Activated T-helper 1 cell treated with anti-CD3 and anti-CD28 coated beads, Interleukin-12 subunit alpha, Interleukin-12 subunit beta, Interleukin-2, Interleukin-4 antibody, amounts not matched to agents 30 ng/mL and 10 ng/mL and 1 ng/mL, durations not matched to agents 14 hours and 24 hours and 36 hours (primary cell): ENCODE measurements around the gene MRPL4. TPM values are rescaled to one million over a fixed set of nuclear protein-coding genes. Genes with fewer than 3 reads are reported as not detected.

Source experiments
- DNase-seq: peaks from one replicate; pipeline ENCODE4 v3.0.0; 2021; ENCODE audit warnings: low spot score
- H3K27ac Mint-ChIP-seq: one replicate; pipeline ENCODE4 v1.8.0; 2021; ENCODE audit warnings: mild to moderate bottlenecking, mixed read lengths
- H3K27me3 Mint-ChIP-seq: one replicate; pipeline ENCODE4 v1.8.0; 2022; ENCODE audit warnings: mild to moderate bottlenecking, moderate library complexity, mixed read lengths; ENCODE audit not compliant: insufficient read depth
- H3K36me3 Mint-ChIP-seq: one replicate; pipeline ENCODE4 v1.8.0; 2021; ENCODE audit warnings: low read depth, mixed read lengths
- H3K4me1 Mint-ChIP-seq: one replicate; pipeline ENCODE4 v1.8.0; 2021; ENCODE audit warnings: low read depth, mixed read lengths
- H3K4me3 Mint-ChIP-seq: one replicate; pipeline ENCODE4 v1.8.0; 2021; ENCODE audit warnings: mild to moderate bottlenecking, moderate library complexity, mixed read lengths
- H3K9me3 Mint-ChIP-seq: one replicate; pipeline ENCODE4 v1.8.0; 2021; ENCODE audit warnings: mixed read lengths
- intact Hi-C: fragments of 100-400 bp; cut with micrococcal nuclease; formaldehyde crosslinking; loops from one replicate; pipeline ENCODE4 v1.15.1; 2024
- total RNA-seq: library from RNA; stranded (reverse); gene quantifications from 2 replicates; pipeline ENCODE4 v1.2.3, GENCODE V29; 2022

Gene MRPL4
- total RNA-seq, 1 donor from 2014 or later: 168 TPM

DNA sequence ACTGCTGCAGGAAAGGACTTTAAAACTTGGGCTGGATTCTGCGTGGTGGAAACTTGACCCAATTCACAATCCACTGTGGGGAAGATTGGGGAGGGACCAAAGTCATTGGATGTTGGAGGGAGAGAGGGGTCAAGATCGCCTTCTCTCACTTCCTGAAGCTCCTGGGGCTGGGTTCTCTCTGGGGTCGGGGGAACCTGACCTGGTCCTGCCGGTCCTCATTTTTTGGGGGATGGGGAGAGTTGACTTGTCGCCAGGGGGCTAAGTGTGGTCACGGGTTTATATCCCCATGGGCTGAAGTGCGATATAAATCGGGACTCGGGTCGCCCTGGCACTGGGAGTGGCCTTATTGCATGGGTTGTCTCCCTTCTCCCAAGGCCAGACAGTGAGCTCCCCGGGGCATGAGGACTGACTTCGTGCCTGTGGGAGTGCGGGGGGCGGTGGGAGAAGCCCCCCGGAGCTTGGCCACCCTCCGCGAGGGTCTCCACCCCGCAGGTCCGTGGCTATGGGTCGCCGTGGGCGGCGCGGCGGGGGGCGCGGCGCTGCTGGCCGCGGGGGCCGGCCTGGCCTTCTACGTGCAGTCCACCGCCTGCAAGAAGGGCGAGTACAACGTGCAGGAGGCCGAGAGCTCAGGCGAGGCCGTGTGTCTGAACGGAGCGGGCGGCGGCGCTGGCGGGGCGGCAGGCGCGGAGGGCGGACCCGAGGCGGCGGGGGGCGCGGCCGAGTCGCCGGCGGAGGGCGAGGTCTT, 44.0 kb downstream of the MRPL4 start:
- intact Hi-C loops: loop anchor here (1.0 kb wide), 2 partner anchors 10 to 19 kb away; partner anchors contain the start of gene ICAM4
- Mint-ChIP-seq H3K27ac (peak overlapping the region; percentile 55), H3K36me3 (no peaks in the 10 kb centered on the region), H3K9me3 (no peaks in the 10 kb centered on the region), H3K4me3 (peak overlapping the region; percentile 79), H3K4me1 (peaks cover 31% of the 10 kb centered on the region), H3K27me3 (peaks cover 45% of the 10 kb centered on the region)
- no peak for DNase-seq

- H3K4me1 Mint-ChIP-seq: peaks cover 12% of the 10 kb centered on the region
- H3K27ac Mint-ChIP-seq: no peak overlapping the region
- no peaks in the 10 kb centered on the region for H3K36me3 Mint-ChIP-seq
- H3K4me3 Mint-ChIP-seq: no peak overlapping the region
- intact Hi-C loops: no loop called here
- no peak for DNase-seq
- peaks cover 17% of the 10 kb centered on the region for H3K27me3 Mint-ChIP-seq
- H3K9me3 Mint-ChIP-seq: no peaks in the 10 kb centered on the region
Observed at GRCh38 chr19:10299545-10300458, 47.8 kb downstream of the MRPL4 start.

DNA sequence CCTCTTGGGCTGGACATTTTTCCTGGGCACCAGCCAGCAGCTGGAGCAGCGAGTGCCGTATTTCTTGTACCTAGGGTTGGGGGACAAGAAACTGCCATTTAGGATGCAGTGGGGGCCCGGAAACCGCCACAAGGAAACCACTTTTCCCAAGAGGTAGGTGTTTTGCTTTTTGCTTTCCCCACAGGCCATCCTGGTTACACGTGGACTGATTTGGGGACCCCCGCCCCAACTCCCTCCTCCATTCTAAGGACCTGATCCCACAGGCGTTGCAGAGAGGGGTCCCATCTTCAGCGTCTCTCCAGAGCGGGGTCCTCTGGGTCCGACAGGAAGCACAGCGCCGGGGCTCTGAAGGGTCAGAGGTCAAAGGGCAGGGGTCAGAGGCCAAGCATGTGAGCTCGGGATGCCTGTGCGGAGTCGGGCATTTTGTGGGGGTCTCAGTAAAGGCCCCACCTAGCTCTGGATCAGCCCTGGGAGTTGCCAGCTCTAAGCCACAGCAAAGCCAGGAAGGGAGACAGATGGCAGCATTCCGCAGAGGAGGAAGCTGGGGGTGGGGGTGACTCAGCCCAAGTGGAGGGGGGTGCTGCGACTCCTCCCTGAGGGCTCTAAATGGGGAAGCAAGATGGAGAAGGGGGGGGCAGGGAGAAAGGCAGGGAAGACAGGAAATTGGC, 53.3 kb downstream of the MRPL4 start:
- Mint-ChIP-seq H3K4me1 (peaks cover 7% of the 10 kb centered on the region), H3K27me3 (peaks cover 4% of the 10 kb centered on the region), H3K36me3 (no peaks in the 10 kb centered on the region), H3K4me3 (no peak overlapping the region), H3K27ac (no peak overlapping the region), H3K9me3 (no peaks in the 10 kb centered on the region)
- no peak for DNase-seq
- intact Hi-C loops: no loop called here

DNA sequence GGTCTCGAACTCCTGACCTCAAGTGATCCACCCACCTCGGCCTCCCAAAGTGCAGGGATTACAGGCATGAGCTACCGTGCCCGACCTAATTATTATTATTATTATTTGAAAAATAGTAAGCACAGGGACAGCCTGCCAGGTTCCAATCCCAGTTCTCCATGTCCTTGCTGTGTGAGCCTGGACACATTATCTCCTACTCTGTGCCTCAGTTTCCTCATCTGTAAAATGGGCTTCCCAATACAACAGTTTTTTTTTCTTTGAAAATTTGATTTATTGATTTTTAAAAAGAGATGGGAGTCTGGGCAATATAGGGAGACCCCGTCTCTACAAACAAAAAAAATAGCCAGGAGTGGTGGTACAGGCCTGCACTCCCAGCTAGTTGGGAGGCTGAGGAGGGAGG, 54.3 kb downstream of the MRPL4 start:
- no peaks in the 10 kb centered on the region for H3K36me3 Mint-ChIP-seq
- no peaks in the 10 kb centered on the region for H3K9me3 Mint-ChIP-seq
- peaks cover 4% of the 10 kb centered on the region for H3K27me3 Mint-ChIP-seq
- DNase-seq: no peak
- H3K4me3 Mint-ChIP-seq: no peak overlapping the region
- H3K4me1 Mint-ChIP-seq: peaks cover 7% of the 10 kb centered on the region
- H3K27ac Mint-ChIP-seq: no peak overlapping the region
- intact Hi-C loops: no loop called here

DNA sequence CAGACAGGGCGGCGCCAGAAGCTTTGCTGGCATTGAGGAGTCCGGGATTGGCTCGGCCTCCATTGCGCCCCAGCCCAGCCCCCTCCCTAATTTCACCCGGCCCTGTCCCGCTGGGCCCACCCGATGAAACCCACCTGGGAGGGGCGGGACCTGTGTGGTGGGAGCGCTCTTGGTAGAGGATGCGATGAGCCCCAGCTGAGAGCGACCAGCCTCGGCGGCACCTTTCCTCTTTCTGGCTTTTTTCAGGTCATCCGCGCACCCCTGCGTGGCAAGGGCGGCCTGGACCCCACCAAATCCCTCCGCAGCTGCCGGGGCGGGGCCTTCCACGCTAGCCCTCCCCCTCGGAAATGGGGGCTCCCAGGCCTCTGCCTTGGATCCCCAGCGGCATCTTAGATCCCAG, 57.4 kb downstream of the MRPL4 start, which contains the start of gene ZGLP1:
Gene ZGLP1 (minus strand): TSS at position 393 of the 400 bp plus-strand sequence.
- no peak within 1 kb of the TSS for H3K27ac Mint-ChIP-seq
- H3K27me3 Mint-ChIP-seq: no peaks in the 10 kb centered on the region
- no peak for DNase-seq
- no peaks in the 10 kb centered on the region for H3K36me3 Mint-ChIP-seq
- intact Hi-C loops: no loop called here
- no peaks in the 10 kb centered on the region for H3K9me3 Mint-ChIP-seq
- H3K4me3 Mint-ChIP-seq: no peak within 1 kb of the TSS
- H3K4me1 Mint-ChIP-seq: peaks cover 8% of the 10 kb centered on the region

Other genes with a start within 250 kb of the MRPL4 start
- 0.67 and 0.76 TPM in 2 replicates for gene COL5A3, start 241.7 kb upstream of the MRPL4 start, total RNA-seq
- gene RDH8, start 238.7 kb upstream of the MRPL4 start, total RNA-seq: not detected in 2 replicates
- 64.1 and 70.5 TPM in 2 replicates for gene SHFL, start 165.9 kb upstream of the MRPL4 start, total RNA-seq
- gene ANGPTL6, start 149.5 kb upstream of the MRPL4 start, total RNA-seq: 8.2 and 8.5 TPM in 2 replicates
- 234 and 250 TPM in 2 replicates for gene PPAN, start 145.9 kb upstream of the MRPL4 start, total RNA-seq
- gene P2RY11, start 140.5 kb upstream of the MRPL4 start, total RNA-seq: 64.4 and 64.9 TPM in 2 replicates
- gene EIF3G, start 132.3 kb upstream of the MRPL4 start, total RNA-seq: 371 and 377 TPM in 2 replicates
- 411 and 425 TPM in 2 replicates for gene DNMT1, start 57.3 kb upstream of the MRPL4 start, total RNA-seq
- gene S1PR2, start 20.9 kb upstream of the MRPL4 start, total RNA-seq: 15.4 and 16.0 TPM in 2 replicates
- 90.8 and 92.2 TPM in 2 replicates for gene ICAM1, start 18.9 kb downstream of the MRPL4 start, total RNA-seq
- gene ICAM4, start 34.7 kb downstream of the MRPL4 start, total RNA-seq: 0.59 and 1.0 TPM in 2 replicates
- gene ICAM5, start 37.7 kb downstream of the MRPL4 start, total RNA-seq: 1.9 TPM in 2 replicates
- gene ZGLP1, start 57.6 kb downstream of the MRPL4 start, total RNA-seq: 3.5 and 4.2 TPM in 2 replicates
- 21.6 and 24.4 TPM in 2 replicates for gene FDX2, start 63.8 kb downstream of the MRPL4 start, total RNA-seq
- gene RAVER1, start 81.3 kb downstream of the MRPL4 start, total RNA-seq: 92.5 and 92.8 TPM in 2 replicates
- 107 and 114 TPM in 2 replicates for gene ICAM3, start 87.4 kb downstream of the MRPL4 start, total RNA-seq
- gene TYK2, start 128.4 kb downstream of the MRPL4 start, total RNA-seq: 268 and 271 TPM in 2 replicates
- 320 and 326 TPM in 2 replicates for gene CDC37, start 151.3 kb downstream of the MRPL4 start, total RNA-seq
- gene PDE4A, start 168.3 kb downstream of the MRPL4 start, total RNA-seq: 67.7 and 71.1 TPM in 2 replicates